MM.1S (cell line): ENCODE data around the gene GLRX2.
"Not testable (repeated sequence)": the region's sequence is repeated elsewhere in the genome, so short reads cannot be mapped to it uniquely, and the experiment has no call there.

Source experiments
- DNase-seq: peaks from one replicate; pipeline ENCODE4 v3.0.0-alpha.2; 2015
- H2AFZ ChIP-seq: fragments of 300-600 bp; sonication (generic); 2 replicates; pipeline ENCODE4 v1.6.0; 2016; ENCODE audit warnings: antibody characterized with exemption, low read length
- H3F3A ChIP-seq: fragments of 300-600 bp; sonication (generic); 2 replicates; pipeline ENCODE4 v1.6.1; 2016; ENCODE audit warnings: mild to moderate bottlenecking, antibody characterized with exemption, low read length, moderate library complexity, mixed read lengths; ENCODE audit not compliant: insufficient read depth
- H3K27ac ChIP-seq: fragments of 300-600 bp; sonication (generic); 2 replicates; pipeline ENCODE4 v1.5.1; 2016; ENCODE audit warnings: mild to moderate bottlenecking, low read length
- H3K27me3 ChIP-seq: fragments of 300-600 bp; sonication (generic); replicated peaks from 2 replicates; pipeline ENCODE4 v1.6.0; 2016; ENCODE audit warnings: low read length; ENCODE audit not compliant: insufficient read depth
- H3K36me3 ChIP-seq: fragments of 300-600 bp; sonication (generic); replicated peaks from 2 replicates; pipeline ENCODE4 v1.6.1; 2016; ENCODE audit warnings: mild to moderate bottlenecking, low read length, mixed read lengths; ENCODE audit not compliant: insufficient read depth
- H3K4me1 ChIP-seq: fragments of 300-600 bp; sonication (generic); 2 replicates; pipeline ENCODE4 v1.6.1; 2016; ENCODE audit warnings: low read length, mixed read lengths
- H3K4me2 ChIP-seq: fragments of 300-600 bp; sonication (generic); 2 replicates; pipeline ENCODE4 v1.6.0; 2016; ENCODE audit warnings: low read depth, low read length
- H3K4me3 ChIP-seq: fragments of 300-600 bp; sonication (generic); 2 replicates; pipeline ENCODE4 v1.5.1; 2016; ENCODE audit warnings: low read length, mixed read lengths
- H3K79me2 ChIP-seq: fragments of 300-600 bp; sonication (generic); 2 replicates; pipeline ENCODE4 v1.6.1; 2016; ENCODE audit warnings: mixed run types, low read length, mixed read lengths
- H3K9ac ChIP-seq: fragments of 300-600 bp; sonication (generic); 2 replicates; pipeline ENCODE4 v1.6.1; 2016; ENCODE audit warnings: low read length, mixed read lengths
- H3K9me2 ChIP-seq: fragments of 300-600 bp; sonication (generic); replicated peaks from 2 replicates; pipeline ENCODE4 v1.6.1; 2016; ENCODE audit warnings: mild to moderate bottlenecking, low read length, mixed read lengths; ENCODE audit not compliant: insufficient read depth
- H3K9me3 ChIP-seq: fragments of 300-600 bp; sonication (generic); replicated peaks from 2 replicates; pipeline ENCODE4 v1.6.1; 2016; ENCODE audit warnings: mild to moderate bottlenecking, low read length, mixed read lengths; ENCODE audit not compliant: insufficient read depth
- H4K20me1 ChIP-seq: fragments of 300-600 bp; sonication (generic); 2 replicates; pipeline ENCODE4 v1.6.1; 2016; ENCODE audit warnings: mild to moderate bottlenecking, low read length, moderate library complexity, mixed read lengths; ENCODE audit not compliant: insufficient read depth
- CTCF ChIP-seq: fragments of 300-600 bp; sonication (generic); IDR thresholded peaks from 2 replicates; pipeline ENCODE4 v1.5.1; 2016; ENCODE audit warnings: antibody characterized with exemption, low read length, mixed read lengths
- EZH2 ChIP-seq: fragments of 300-600 bp; sonication (generic); optimal IDR thresholded peaks from 2 replicates; pipeline ENCODE3; 2017; ENCODE audit warnings: low read depth, mild to moderate bottlenecking, antibody characterized with exemption, low read length, mixed read lengths
- EZH2phosphoT487 ChIP-seq: fragments of 300-600 bp; sonication (generic); IDR thresholded peaks from 2 replicates; pipeline ENCODE4 v1.6.1; 2018; ENCODE audit warnings: antibody characterized with exemption, low read length

Gene GLRX2

GRCh38 chr1:193118803-193119730, 13.9 kb upstream of the GLRX2 start:
- no peaks in the 10 kb centered on the region for H3K9me3 ChIP-seq
- no peak overlapping the region for H2AFZ ChIP-seq
- peak overlapping the region; percentile 27; the same call in 1 of the 2 replicates for H3K4me2 ChIP-seq
- no peaks in the 10 kb centered on the region for H3K36me3 ChIP-seq
- H3K27me3 ChIP-seq = no peaks in the 10 kb centered on the region
- H3K9ac ChIP-seq = no peak overlapping the region
- H3K27ac ChIP-seq = no peak overlapping the region
- no peak overlapping the region for H3K4me3 ChIP-seq
- no peak for DNase-seq
- peaks cover 17% of the 10 kb centered on the region for H3K79me2 ChIP-seq
- TF ChIP-seq EZH2 (no peak), EZH2phosphoT487 (no peak), CTCF (no peak)
- H4K20me1 ChIP-seq = peaks cover 5% of the 10 kb centered on the region; the same call in 1 of the 2 replicates
- no peaks in the 10 kb centered on the region for H3K9me2 ChIP-seq
- H3F3A ChIP-seq = peaks cover 18% of the 10 kb centered on the region
- H3K4me1 ChIP-seq = 0 out of 2 replicates have a peak, but pooled peaks cover 11% of the 10 kb centered on the region

DNA sequence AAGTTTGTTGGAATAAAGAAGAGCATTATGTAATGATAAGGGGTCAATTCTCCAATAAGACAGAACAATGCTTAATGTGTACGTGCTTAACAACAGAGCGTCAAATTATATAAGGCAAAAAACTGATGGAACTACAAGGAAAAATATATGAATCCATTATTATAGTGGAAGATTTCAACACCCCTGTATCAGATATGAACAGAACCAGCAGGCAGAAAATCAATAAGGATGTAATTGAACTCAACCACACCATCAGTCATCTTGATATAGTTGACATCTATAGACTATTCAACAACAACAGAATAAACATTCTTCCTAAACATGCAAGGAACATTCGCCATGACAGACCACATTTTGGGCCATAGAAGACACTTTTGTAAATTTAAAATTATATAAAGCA, 13.0 kb upstream of the GLRX2 start:
- no peak overlapping the region for H3K4me2 ChIP-seq
- no peak overlapping the region for H2AFZ ChIP-seq
- no peak overlapping the region for H3K27ac ChIP-seq

GRCh38 chr1:193117167-193117566, 12.0 kb upstream of the GLRX2 start:
- H3K4me3 ChIP-seq, H3K27ac ChIP-seq, H4K20me1 ChIP-seq, H3K36me3 ChIP-seq, DNase-seq, H3K9me3 ChIP-seq, H3K27me3 ChIP-seq, H3K4me1 ChIP-seq, H3K9ac ChIP-seq, H3K4me2 ChIP-seq, H3K9me2 ChIP-seq, H3K79me2 ChIP-seq, H2AFZ ChIP-seq: not testable (repeated sequence)
- peaks cover 12% of the 10 kb centered on the region for H3F3A ChIP-seq

More for the DNA sequence above, 13.0 kb upstream of the GLRX2 start:
- Histone ChIP-seq H3K9ac (no peak overlapping the region), H3K9me2 (no peaks in the 10 kb centered on the region), H3K36me3 (no peaks in the 10 kb centered on the region), H3K79me2 (peaks cover 8% of the 10 kb centered on the region), H3K9me3 (no peaks in the 10 kb centered on the region), H3F3A (peaks cover 18% of the 10 kb centered on the region), H3K4me3 (no peak overlapping the region), H3K4me1 (0 out of 2 replicates have a peak, but pooled peaks cover 4% of the 10 kb centered on the region), H3K27me3 (no peaks in the 10 kb centered on the region), H4K20me1 (no peaks in the 10 kb centered on the region)
- DNase-seq = no peak
- TF ChIP-seq EZH2phosphoT487 = no peak
- no peak for TF ChIP-seq EZH2
- no peak for TF ChIP-seq CTCF

- Histone ChIP-seq H3K27ac (no peak overlapping the region), H3K27me3 (no peaks in the 10 kb centered on the region), H3K9me2 (no peaks in the 10 kb centered on the region), H3K9ac (no peak overlapping the region), H3K9me3 (no peaks in the 10 kb centered on the region), H3K36me3 (no peaks in the 10 kb centered on the region), H3K4me3 (no peak overlapping the region), H3F3A (peaks cover 8% of the 10 kb centered on the region), H3K4me1 (peaks cover 18% of the 10 kb centered on the region), H2AFZ (no peak overlapping the region), H3K4me2 (no peak overlapping the region), H4K20me1 (no peaks in the 10 kb centered on the region), H3K79me2 (no peaks in the 10 kb centered on the region)
- TF ChIP-seq CTCF (no peak), EZH2 (no peak), EZH2phosphoT487 (no peak)
- no peak for DNase-seq
Measured at GRCh38 chr1:193115629-193116227, 10.5 kb upstream of the GLRX2 start.
